ENCODE results near the gene NFIX. TPM values are rescaled to one million over a fixed set of nuclear protein-coding genes. Genes with fewer than 3 reads are reported as not detected.

NFIX gene
- total and polyA plus RNA-seq, 2 of the 13 experiments (the other 11 are each of a cell fraction or from before 2014, with no cell fraction given) = 3.4 to 5.4 TPM

- ChIA-PET POLR2A (interaction anchor here (1.5 to 1.7 kb wide), 2 partner anchors 32 to 38 kb away, joined by 4 to 6 read pairs; no protein-coding TSS in a partner anchor), CTCF (ENCODE audit: low intra/inter-chr PET ratio, low total read pairs) (interaction anchor here (1.7 to 2.6 kb wide), 3 partner anchors 109 to 127 kb away, joined by 11 to 44 read pairs (median 18); no protein-coding TSS in a partner anchor)
- DNase-seq (ENCODE audit: low spot score) (peak; percentile 13), FAIRE-seq (no peak), ATAC-seq (no peak)
- Histone ChIP-seq H3K9me3 (ENCODE audit: low read length) (no peaks in the 10 kb centered on the region), H3K4me1 (ENCODE audit: insufficient read depth, low read length) (peaks cover 50% of the 10 kb centered on the region), H3K27me3 (ENCODE audit: control insufficient read depth in 1 of 2, insufficient read depth in 2 of 2, low read length in 2 of 2) (no peaks in the 10 kb centered on the region), H3K9ac (ENCODE audit: insufficient read depth, low read depth, low read length) (no peak overlapping the region), H3K36me3 (replicated peaks in 1 of 2; ENCODE audit: control insufficient read depth in 1 of 2, insufficient read depth in 2 of 2, low read length in 2 of 2) (peaks cover 0 to 2% of the 10 kb centered on the region in 2 experiments; a peak in 2 of 5 replicates), H3K4me2 (ENCODE audit: low read depth, low read length) (no peak overlapping the region), H4K20me1 (ENCODE audit: insufficient read depth, low read length) (no peaks in the 10 kb centered on the region; the same call in 1 of the 2 replicates), H3K79me2 (ENCODE audit: insufficient read depth, low read length) (no peaks in the 10 kb centered on the region), H2AFZ (ENCODE audit: low read length) (no peak overlapping the region), H3K4me3 (replicated peaks in 1 of 3; ENCODE audit: insufficient read depth in 1 of 3, low read depth in 2 of 3, low read length in 3 of 3) (no peak overlapping the region), H3K27ac (ENCODE audit: extremely low read length, insufficient read depth, low read length) (no peak overlapping the region)
- BruUV-seq (replicated peaks) = no TSS peak
- intact Hi-C loops (cut with micrococcal nuclease; ENCODE audit: unreplicated experiment) = loop anchor here (1.0 kb wide), 1 partner anchor 114 kb away; no protein-coding TSS in a partner anchor
- 54% methylated on average over 8 of the region's 14 CpGs for WGBS (ENCODE audit: low lambda C conversion rate)
- in situ Hi-C loops (cut with HindIII; ENCODE audit: extremely low pct_ligation_motif_present, low pct_unique_long_range_greater_than_20kb) = loop anchor here (5.0 kb wide), 2 partner anchors 60 to 115 kb away; no protein-coding TSS in a partner anchor
- TF ChIP-seq NKX3-1 (CRISPR knock-in tag; IDR thresholded peaks at IDR 0.05) (no peak), ZBTB33 (CRISPR knock-in tag; IDR thresholded peaks at IDR 0.05) (peak; percentile 95), ZNF704 (CRISPR knock-in tag; IDR thresholded peaks at IDR 0.05; ENCODE audit: borderline replicate concordance) (no peak), FLYWCH1 (CRISPR knock-in tag; IDR thresholded peaks at IDR 0.05) (no peak), TCF7L2 (IDR thresholded peaks at IDR 0.05; ENCODE audit: low read depth, low read length) (no peak), AGO1 (IDR thresholded peaks at IDR 0.05; ENCODE audit: low read depth, low read length, poor library complexity, severe bottlenecking) (no peak), ZNF687 (CRISPR knock-in tag; IDR thresholded peaks at IDR 0.05) (peak; percentile 10; the same call in 1 of the 2 replicates), SOX5 (CRISPR knock-in tag; IDR thresholded peaks at IDR 0.05; ENCODE audit: borderline replicate concordance) (peak; percentile 28; the same call in 1 of the 2 replicates), FOXA3 (CRISPR knock-in tag; IDR thresholded peaks at IDR 0.05) (0 out of 2 replicates have a peak, but pooled peaks have one; percentile 16), RNF2 (conservative IDR thresholded peaks at IDR 0.05; ENCODE audit: low read depth) (no peak), KLF12 (CRISPR knock-in tag; IDR thresholded peaks at IDR 0.05; ENCODE audit: borderline replicate concordance) (no peak), ZFX (CRISPR knock-in tag; IDR thresholded peaks at IDR 0.05; ENCODE audit: low read depth) (0 out of 2 replicates have a peak, but pooled peaks have one; percentile 21), SAP130 (CRISPR knock-in tag; IDR thresholded peaks at IDR 0.05; ENCODE audit: low read depth) (0 out of 2 replicates have a peak, but pooled peaks have one; percentile 5), ZUFSP (CRISPR knock-in tag; IDR thresholded peaks at IDR 0.05; ENCODE audit: borderline replicate concordance) (no peak)
Measured at GRCh38 chr19:13092606-13093235, 97.4 kb downstream of the NFIX start.
